Gastrocnemius medialis (tissue), 4 donors: ENCODE measurements around the gene RBBP8NL. TPM values are rescaled to one million over a fixed set of nuclear protein-coding genes. Genes with fewer than 3 reads are reported as not detected.

Experiments used
- ATAC-seq, 2 donors: fragments of 150-250 bp; one replicate each; pipeline ENCODE4 v1.9.1; 2016
- DNase-seq, 2 donors: peaks; one replicate each; pipeline ENCODE4 v3.0.0-alpha.2; 2019
- H3K27ac ChIP-seq, 4 donors: fragments of 200-600 bp; sonication (generic); 1 replicate in 1 of 4; 2 replicates in 3 of 4; pipeline ENCODE4 v1.5.1; 2016 to 2018; ENCODE audit warnings: mild to moderate bottlenecking in 2 of 4, moderate library complexity in 1 of 4
- H3K27me3 ChIP-seq, 3 donors: fragments of 200-600 bp; sonication (generic) in 2 of 3; 1 replicate in 1 of 3; 2 replicates in 2 of 3; pipeline versions ENCODE4 v1.5.1 to v1.6.0; 2016 to 2019; ENCODE audit warnings: mild to moderate bottlenecking in 1 of 3, moderate library complexity in 1 of 3
- H3K36me3 ChIP-seq, 2 donors: fragments of 200-600 bp; sonication (generic) in 1 of 2; one replicate each; pipeline ENCODE4 v1.5.1; 2017 to 2018
- H3K4me1 ChIP-seq, 2 donors: fragments of 200-600 bp; sonication (generic) in 1 of 2; one replicate each; pipeline ENCODE4 v1.5.1; 2016 to 2017; ENCODE audit warnings: mild to moderate bottlenecking in 2 of 2
- H3K4me3 ChIP-seq, 4 donors: fragments of 200-600 bp; sonication (generic) in 3 of 4; 1 replicate in 1 of 4; 2 replicates in 3 of 4; pipeline ENCODE4 v1.5.1; 2016 to 2019; ENCODE audit warnings: mild to moderate bottlenecking in 2 of 4
- H3K9me3 ChIP-seq, 3 donors: fragments of 200-600 bp; sonication (generic) in 2 of 3; 1 replicate in 1 of 3; 2 replicates in 2 of 3; pipeline ENCODE4 v1.5.1; 2016 to 2019
- POLR2A ChIP-seq, 2 donors: fragments of 450-650 bp; IDR thresholded peaks; one replicate each; pipeline ENCODE4 v1.6.1; 2017; ENCODE audit warnings: antibody characterized with exemption in 2 of 2, mild to moderate bottlenecking in 2 of 2, moderate library complexity in 2 of 2
- in situ Hi-C, 4 donors: fragments of 200-750 bp; cut with MboI; loops; one replicate each; pipeline versions ENCODE4 v1.15.0 to v1.8.0; 2017; ENCODE audit warnings: low sequenced_read_pairs in 4 of 4
- intact Hi-C: fragments of 100-400 bp; cut with DNase I; formaldehyde crosslinking; loops from one replicate; pipeline ENCODE4 v1.15.1; 2023; ENCODE audit warnings: low total_unique reads
- total RNA-seq, 4 donors: library from RNA; depleted of rRNA; stranded (reverse); fragments of >200 nt; gene quantifications; one replicate each; pipeline versions ENCODE4 v1.1.0 to v1.2.3, GENCODE V29; 2016
- TF ChIP-seq, protein P1 (sequence below), 5 experiments: fragments of 450-650 bp in 3 of 5; fragments of 200-600 bp in 2 of 5; sonication (generic) in 2 of 5; IDR thresholded peaks in 4 of 5; conservative IDR thresholded peaks in 1 of 5; 1 replicate in 4 of 5; 2 replicates in 1 of 5; pipeline ENCODE4 v1.5.1; 2016 to 2019; ENCODE audit warnings: antibody characterized with exemption in 5 of 5, mild to moderate bottlenecking in 3 of 5, moderate library complexity in 3 of 5

RBBP8NL gene
- total RNA-seq, 4 donors from 2014 or later: not detected

DNA sequence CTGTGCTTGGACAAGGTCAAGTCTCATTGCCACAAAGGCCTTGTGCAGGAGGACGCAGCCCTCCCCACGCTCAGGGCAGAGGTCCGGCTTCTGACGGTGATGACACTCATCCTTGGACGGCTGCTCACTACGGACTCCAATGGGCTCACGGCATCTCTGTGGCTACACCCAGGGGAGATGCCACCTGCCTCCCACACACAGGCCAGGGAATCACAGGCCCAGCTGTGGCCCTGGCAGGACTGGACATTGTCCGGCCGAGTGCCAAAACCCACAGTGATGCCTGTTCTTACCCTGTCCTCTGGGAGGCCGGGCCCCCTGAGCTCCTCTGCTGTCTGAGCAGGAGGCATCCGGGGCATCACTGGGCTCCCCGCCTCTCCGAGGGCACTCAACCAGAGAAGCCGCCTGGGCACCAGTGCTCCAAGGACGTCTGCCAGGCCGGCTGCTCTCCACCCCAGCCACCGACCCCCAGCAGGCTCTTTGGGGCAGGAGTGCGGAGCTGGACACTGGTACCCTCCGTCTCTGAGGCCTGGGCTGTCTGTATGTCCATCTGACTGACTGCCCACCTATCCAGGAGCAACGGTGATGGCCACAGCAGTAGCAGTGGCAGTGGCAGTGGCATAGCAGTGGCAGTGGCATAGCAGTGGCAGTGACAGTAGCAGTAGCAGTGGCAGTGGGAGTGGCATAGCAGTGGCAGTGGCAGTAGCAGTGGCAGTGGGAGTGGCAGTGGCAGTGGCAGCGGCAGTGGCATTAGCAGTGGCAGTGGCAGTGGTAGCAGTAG lies 1.9 kb downstream of the RBBP8NL start:
- in situ Hi-C loops (no loop called here), intact Hi-C loops (no loop called here)
- Histone ChIP-seq H3K36me3 (no peaks in the 10 kb centered on the region), H3K4me1 (no peaks in the 10 kb centered on the region), H3K27ac (no peak overlapping the region), H3K27me3 (peaks cover 9 to 20% (median 19%) of the 10 kb centered on the region in 3 donors), H3K4me3 (no peak overlapping the region), H3K9me3 (no peaks in the 10 kb centered on the region)
- DNase-seq (no peak), ATAC-seq (no peak)
- TF ChIP-seq, protein P1, sequence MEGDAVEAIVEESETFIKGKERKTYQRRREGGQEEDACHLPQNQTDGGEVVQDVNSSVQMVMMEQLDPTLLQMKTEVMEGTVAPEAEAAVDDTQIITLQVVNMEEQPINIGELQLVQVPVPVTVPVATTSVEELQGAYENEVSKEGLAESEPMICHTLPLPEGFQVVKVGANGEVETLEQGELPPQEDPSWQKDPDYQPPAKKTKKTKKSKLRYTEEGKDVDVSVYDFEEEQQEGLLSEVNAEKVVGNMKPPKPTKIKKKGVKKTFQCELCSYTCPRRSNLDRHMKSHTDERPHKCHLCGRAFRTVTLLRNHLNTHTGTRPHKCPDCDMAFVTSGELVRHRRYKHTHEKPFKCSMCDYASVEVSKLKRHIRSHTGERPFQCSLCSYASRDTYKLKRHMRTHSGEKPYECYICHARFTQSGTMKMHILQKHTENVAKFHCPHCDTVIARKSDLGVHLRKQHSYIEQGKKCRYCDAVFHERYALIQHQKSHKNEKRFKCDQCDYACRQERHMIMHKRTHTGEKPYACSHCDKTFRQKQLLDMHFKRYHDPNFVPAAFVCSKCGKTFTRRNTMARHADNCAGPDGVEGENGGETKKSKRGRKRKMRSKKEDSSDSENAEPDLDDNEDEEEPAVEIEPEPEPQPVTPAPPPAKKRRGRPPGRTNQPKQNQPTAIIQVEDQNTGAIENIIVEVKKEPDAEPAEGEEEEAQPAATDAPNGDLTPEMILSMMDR (IDR thresholded peaks at IDR 0.05 in 4 of 5, conservative IDR thresholded peaks at IDR 0.05 in 1 of 5): no peak
- no peak for TF ChIP-seq POLR2A (IDR thresholded peaks at IDR 0.05)

DNA sequence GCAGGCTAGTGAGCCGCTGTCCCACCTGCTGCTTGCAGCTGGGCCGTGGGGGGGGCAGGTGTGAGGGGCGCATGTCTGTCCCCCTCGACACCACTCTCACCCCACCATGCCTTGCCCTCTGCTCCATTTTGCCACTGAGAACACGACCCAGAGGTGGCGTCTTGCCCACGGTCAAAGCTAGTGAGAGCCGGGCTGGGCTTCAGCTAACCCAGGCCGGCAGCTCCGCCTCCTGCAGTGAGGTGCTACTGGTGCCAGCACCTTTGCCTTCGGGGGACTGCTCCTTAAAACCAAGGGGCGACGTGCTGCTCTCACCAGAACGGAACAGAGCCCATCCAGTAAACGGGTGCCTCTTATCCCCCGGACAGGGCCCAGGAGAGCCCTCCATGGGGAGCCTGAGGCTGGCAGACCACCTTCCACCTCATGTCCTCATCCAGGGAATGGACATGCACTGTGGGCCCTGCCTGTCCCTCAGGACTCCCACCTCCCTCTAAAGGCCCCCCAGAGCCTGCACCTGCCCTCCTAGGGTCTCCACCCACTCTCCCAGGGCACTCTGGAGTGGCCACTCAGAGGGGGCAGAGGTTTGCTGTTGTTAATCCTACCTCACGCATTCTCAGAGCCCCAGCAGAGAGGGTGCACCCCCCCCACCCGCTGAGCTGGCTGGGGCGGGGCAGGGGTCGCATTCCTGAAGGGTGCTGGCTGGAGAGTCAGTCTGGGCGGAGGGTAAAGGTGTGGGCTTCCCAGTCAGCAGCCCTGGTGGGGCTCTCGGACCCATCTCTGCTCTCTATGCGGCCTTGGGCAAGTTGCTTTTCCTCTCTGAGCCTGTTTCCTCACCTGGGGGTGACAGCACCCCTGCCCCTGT lies 2.9 kb downstream of the RBBP8NL start:
- no peaks in the 10 kb centered on the region for H3K9me3 ChIP-seq
- intact Hi-C loops: no loop called here
- H3K27ac ChIP-seq: no peak overlapping the region
- in situ Hi-C loops: no loop called here
- H3K36me3 ChIP-seq: no peaks in the 10 kb centered on the region
- H3K4me1 ChIP-seq: no peaks in the 10 kb centered on the region
- peaks cover 9 to 20% (median 19%) of the 10 kb centered on the region in 3 donors for H3K27me3 ChIP-seq
- no peak overlapping the region for H3K4me3 ChIP-seq
- DNase-seq (no peak), ATAC-seq (no peak)
- TF ChIP-seq, protein P1 (IDR thresholded peaks at IDR 0.05 in 4 of 5, conservative IDR thresholded peaks at IDR 0.05 in 1 of 5): no peak
- no peak for TF ChIP-seq POLR2A (IDR thresholded peaks at IDR 0.05)

DNA sequence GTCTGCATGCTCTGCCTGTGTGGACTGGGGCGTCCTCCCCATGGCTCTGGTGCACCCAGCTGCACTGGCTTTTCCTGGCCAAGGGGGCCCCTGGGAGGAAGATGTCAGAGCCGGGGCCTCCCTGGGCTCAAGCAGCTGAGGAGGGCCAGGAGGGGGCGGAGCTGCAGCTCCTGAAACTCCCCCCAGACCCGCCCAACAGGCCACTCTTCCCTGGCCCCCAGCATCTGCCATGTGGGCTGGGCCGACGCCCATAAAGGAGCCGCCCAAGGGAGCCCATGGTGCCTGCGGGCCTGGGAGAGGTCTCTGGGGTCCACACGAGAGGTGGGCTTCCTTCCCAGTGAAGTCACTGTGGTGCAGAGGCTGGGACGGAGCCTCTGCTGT lies 4.0 kb downstream of the RBBP8NL start:
- H3K4me3 ChIP-seq: no peak overlapping the region
- H3K27me3 ChIP-seq: peaks cover 9 to 20% (median 19%) of the 10 kb centered on the region in 3 donors
- DNase-seq (no peak), ATAC-seq (no peak)
- TF ChIP-seq POLR2A (IDR thresholded peaks at IDR 0.05): no peak
- TF ChIP-seq, protein P1 (IDR thresholded peaks at IDR 0.05 in 4 of 5, conservative IDR thresholded peaks at IDR 0.05 in 1 of 5): no peak
- no peaks in the 10 kb centered on the region for H3K9me3 ChIP-seq
- H3K36me3 ChIP-seq: no peaks in the 10 kb centered on the region
- intact Hi-C loops: no loop called here
- in situ Hi-C loops: no loop called here
- H3K4me1 ChIP-seq: no peaks in the 10 kb centered on the region
- H3K27ac ChIP-seq: no peak overlapping the region

DNA sequence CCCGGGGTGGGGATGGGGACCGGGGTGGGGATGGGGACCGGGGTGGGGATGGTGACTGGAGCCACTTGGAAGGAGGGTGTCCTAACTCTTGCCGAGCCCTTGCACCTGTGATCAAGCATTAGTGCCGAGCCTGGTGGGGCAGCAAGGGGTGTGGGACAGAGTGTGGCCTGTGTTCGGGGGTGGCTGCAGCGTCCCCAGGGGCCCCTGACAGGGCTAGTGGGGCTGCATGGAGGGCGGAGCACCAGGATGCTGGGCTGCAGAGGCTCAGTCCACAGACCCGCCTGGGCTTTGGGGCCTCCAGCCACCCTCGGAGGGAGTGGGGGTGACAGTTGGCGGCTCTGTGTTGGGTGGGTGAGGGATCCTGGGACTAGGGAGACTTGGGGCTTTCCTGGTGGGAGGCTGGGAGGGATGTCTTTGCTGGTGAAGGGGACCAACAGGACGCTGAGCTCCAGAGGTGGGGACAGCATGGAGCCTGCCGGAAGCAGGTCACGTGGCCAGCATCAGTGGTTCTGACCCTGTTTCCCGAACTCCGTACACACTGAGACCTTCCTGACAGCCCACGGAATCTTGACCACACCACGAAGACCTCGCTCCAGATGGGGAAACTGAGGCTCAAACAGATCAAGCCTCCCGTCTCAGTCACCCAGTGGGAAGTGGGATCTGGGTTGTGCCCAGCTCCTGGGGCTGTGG lies 4.6 kb downstream of the RBBP8NL start:
- Histone ChIP-seq H3K36me3 (no peaks in the 10 kb centered on the region), H3K4me3 (no peak overlapping the region), H3K27ac (no peak overlapping the region), H3K27me3 (peaks cover 9 to 20% (median 19%) of the 10 kb centered on the region in 3 donors), H3K4me1 (no peaks in the 10 kb centered on the region), H3K9me3 (no peaks in the 10 kb centered on the region)
- TF ChIP-seq, protein P1 (IDR thresholded peaks at IDR 0.05 in 4 of 5, conservative IDR thresholded peaks at IDR 0.05 in 1 of 5): no peak
- no peak for TF ChIP-seq POLR2A (IDR thresholded peaks at IDR 0.05)
- in situ Hi-C loops (no loop called here), intact Hi-C loops (no loop called here)
- DNase-seq (no peak), ATAC-seq (no peak)
